H1 (cell line): ENCODE measurements around the gene CDC40. TPM values are rescaled to one million over a fixed set of nuclear protein-coding genes. Genes with fewer than 3 reads are reported as not detected.

Experiments used
- polyA plus RNA-seq, 7 experiments: library from polyadenylated mRNA; depleted of rRNA in 3 of 7; stranded (reverse) in 5 of 7; unstranded in 2 of 7; fragments of >200 nt in 5 of 7; fragments of 200-250 nt in 2 of 7; gene quantifications; 1 replicate in 5 of 7; 2 replicates in 1 of 7; 4 replicates in 1 of 7; pipeline versions ENCODE4 v1.2.1 to v1.2.3, GENCODE V29; 2011 to 2013; ENCODE audit warnings: missing spikeins in 2 of 7, mixed read lengths in 2 of 7
- total RNA-seq: library from RNA; stranded (reverse); fragmentation: NEBNext Ultra II Directional; extraction: Animal tissue kit (Norgen Biotek cat#: 25700); gene quantifications from 2 replicates; pipeline ENCODE4 v1.2.1, GENCODE V29; 2021

CDC40 gene
- total and polyA plus RNA-seq, 2 of the 8 experiments (the other 6 are each of a cell fraction or from before 2014, with no cell fraction given) = 7.3 to 27.2 TPM

Other genes with a start within 250 kb of the CDC40 start
- gene GPR6, start 202.1 kb upstream of the CDC40 start, total RNA-seq = 0.27 and 0.37 TPM in 2 replicates
- gene GPR6, start 202.1 kb upstream of the CDC40 start, polyA plus RNA-seq (2011; rRNA removed) = 0.18 and 0.31 TPM in 2 replicates
- 37.2 and 37.6 TPM in 2 replicates for gene WASF1, start 757 bp upstream of the CDC40 start, total RNA-seq
- gene WASF1, start 757 bp upstream of the CDC40 start, polyA plus RNA-seq (2011; rRNA removed) = 35.5 and 39.9 TPM in 2 replicates
- gene METTL24, start 177.9 kb downstream of the CDC40 start, total RNA-seq = 0.39 and 0.44 TPM in 2 replicates
- gene METTL24, start 177.9 kb downstream of the CDC40 start, polyA plus RNA-seq (2011; rRNA removed) = 0.17 and 0.30 TPM in 2 replicates
- not detected in 2 replicates for gene DDO, start 235.1 kb downstream of the CDC40 start, total RNA-seq
- gene DDO, start 235.1 kb downstream of the CDC40 start, polyA plus RNA-seq (2011; rRNA removed) = not detected in 2 replicates